Naive thymus-derived CD4-positive, alpha-beta T cell (primary cell): Measurements from ENCODE around the gene CBLB. TPM values are rescaled to one million over a fixed set of nuclear protein-coding genes. Genes with fewer than 3 reads are reported as not detected.
A peak's percentile ranks its signal among the peaks of the same experiment; 100 is the strongest.

Experiments
- ATAC-seq: fragments of 150-1000 bp; cut with Tn5 transposase; 2 replicates; pipeline ENCODE4 v1.10.0; 2021; ENCODE audit warnings: mild to moderate bottlenecking, moderate library complexity
- CTCF ChIA-PET: fragments of 350-600 bp; sonication (Branson Sonifier 250); formaldehyde crosslinking; loops from one replicate; lab custom pipeline; 2021; ENCODE audit warnings: antibody characterized with exemption; lab: Charles Lee
- POLR2A ChIA-PET: fragments of 350-600 bp; sonication (Branson Sonifier 250); formaldehyde crosslinking; loops from one replicate; lab custom pipeline; 2021; ENCODE audit warnings: antibody characterized with exemption, inconsistent platforms; lab: Charles Lee
- DNase-seq, 9 donors: peaks; one replicate each; pipeline versions ENCODE4 v3.0.0 to v3.0.0-alpha.2; 2020 to 2022; ENCODE audit warnings: mixed read lengths in 1 of 9
- H3K27ac ChIP-seq: one replicate; pipeline ENCODE4 v1.7.0; 2013; ENCODE audit warnings: mild to moderate bottlenecking, low read depth, low read length, moderate library complexity
- H3K27me3 ChIP-seq, 2 donors: one replicate each; pipeline ENCODE4 v1.7.0; 2013; ENCODE audit warnings: low read length in 2 of 2, mild to moderate bottlenecking in 2 of 2, moderate library complexity in 2 of 2; ENCODE audit not compliant: control insufficient read depth in 2 of 2, insufficient read depth in 2 of 2
- H3K36me3 ChIP-seq, 3 experiments: 1 replicate in 2 of 3; 2 replicates in 1 of 3; pipeline ENCODE4 v1.7.0; 2013; ENCODE audit warnings: low read length in 3 of 3, mild to moderate bottlenecking in 3 of 3, moderate library complexity in 1 of 3; ENCODE audit not compliant: insufficient read depth in 3 of 3, control insufficient read depth in 2 of 3
- H3K4me1 ChIP-seq, 2 donors: one replicate each; pipeline ENCODE4 v1.7.0; 2013; ENCODE audit warnings: low read length in 2 of 2, mild to moderate bottlenecking in 2 of 2, moderate library complexity in 1 of 2; ENCODE audit not compliant: control insufficient read depth in 2 of 2, insufficient read depth in 2 of 2
- H3K4me3 ChIP-seq: 2 replicates; pipeline ENCODE4 v1.7.0; 2013; ENCODE audit warnings: mild to moderate bottlenecking, low read length
- H3K9me3 ChIP-seq, 3 experiments: 1 replicate in 2 of 3; 2 replicates in 1 of 3; pipeline ENCODE4 v1.7.0; 2013; ENCODE audit warnings: low read length in 3 of 3; ENCODE audit not compliant: control insufficient read depth in 2 of 3
- H3K27ac Mint-ChIP-seq, 9 donors: one replicate each; pipeline ENCODE4 v1.8.0; 2020 to 2022; ENCODE audit warnings: mixed read lengths in 9 of 9, mild to moderate bottlenecking in 8 of 9, moderate library complexity in 5 of 9, inconsistent platforms in 2 of 9
- H3K27me3 Mint-ChIP-seq, 5 donors: one replicate each; pipeline ENCODE4 v1.8.0; 2021 to 2022; ENCODE audit warnings: mixed read lengths in 5 of 5, mild to moderate bottlenecking in 1 of 5
- H3K36me3 Mint-ChIP-seq, 5 donors: one replicate each; pipeline ENCODE4 v1.8.0; 2020 to 2022; ENCODE audit warnings: mixed read lengths in 5 of 5, mild to moderate bottlenecking in 3 of 5, inconsistent platforms in 1 of 5
- H3K4me1 Mint-ChIP-seq, 7 donors: one replicate each; pipeline ENCODE4 v1.8.0; 2020 to 2022; ENCODE audit warnings: mixed read lengths in 7 of 7, mild to moderate bottlenecking in 3 of 7, inconsistent platforms in 1 of 7
- H3K4me3 Mint-ChIP-seq, 10 donors: one replicate each; pipeline ENCODE4 v1.8.0; 2020 to 2022; ENCODE audit warnings: mild to moderate bottlenecking in 10 of 10, mixed read lengths in 10 of 10, moderate library complexity in 6 of 10, inconsistent platforms in 2 of 10
- H3K9me3 Mint-ChIP-seq, 11 donors: one replicate each; pipeline ENCODE4 v1.8.0; 2020 to 2022; ENCODE audit warnings: mixed read lengths in 11 of 11, mild to moderate bottlenecking in 4 of 11, inconsistent platforms in 1 of 11, moderate library complexity in 1 of 11
- intact Hi-C, 2 donors: fragments of 100-400 bp; cut with micrococcal nuclease; formaldehyde crosslinking; loops; one replicate each; pipeline ENCODE4 v1.15.1; 2023
- polyA plus RNA-seq, 2 donors: library from polyadenylated mRNA; unstranded; fragments of 300-500 nt; fragmentation: Illumina TruSeq; gene quantifications; one replicate each; pipeline ENCODE4 v1.2.3, GENCODE V29; 2021
- total RNA-seq, 6 experiments: library from RNA in 5 of 6; stranded (reverse) in 5 of 6; gene quantifications; 1 replicate in 5 of 6; 2 replicates in 1 of 6; pipeline ENCODE4 v1.2.3 and lab custom pipeline; 2021 to 2026

CBLB gene
- total and polyA plus RNA-seq, 7 experiments from 2014 or later: 22.4 to 135 (median 97.8) TPM

DNA sequence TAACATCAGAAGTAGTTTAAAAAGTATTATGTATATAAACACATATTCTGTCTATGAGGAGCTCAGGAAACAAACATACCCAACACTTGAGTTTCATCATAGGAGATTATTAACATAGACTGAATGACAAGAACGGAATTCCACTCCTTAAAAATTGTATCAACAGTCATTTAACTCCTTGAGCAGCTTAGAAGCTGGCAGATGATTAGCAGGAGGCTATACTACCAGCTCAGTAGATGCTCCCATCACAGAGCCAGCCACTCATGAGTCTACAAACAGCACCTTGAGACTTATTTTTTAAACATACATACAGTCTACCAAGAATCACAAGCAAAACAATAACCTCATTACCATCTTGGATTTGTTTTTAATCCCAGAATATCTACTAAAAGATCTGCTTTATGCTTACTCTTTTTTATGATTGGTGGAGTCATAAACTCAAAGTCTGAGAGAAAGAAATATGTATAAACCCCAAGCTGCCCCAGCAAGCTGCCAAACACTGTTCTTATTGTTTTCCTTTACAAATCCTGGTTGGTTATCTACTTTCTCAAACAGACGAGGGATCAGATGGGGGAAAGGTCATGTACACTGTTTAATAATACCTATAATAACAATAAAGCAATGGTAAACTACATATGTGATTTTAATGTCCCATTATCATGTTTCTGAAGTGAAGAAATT is 59.5 kb downstream of the CBLB start:
- POLR2A ChIA-PET: no interaction called here
- Histone ChIP-seq H3K9me3 (no peaks in the 10 kb centered on the region), H3K4me3 (no peak overlapping the region), H3K36me3 (no peaks in the 10 kb centered on the region), H3K27me3 (no peaks in the 10 kb centered on the region), H3K4me1 (peaks cover 7 to 14% of the 10 kb centered on the region in 2 donors), H3K27ac (no peak overlapping the region)
- H3K4me1 Mint-ChIP-seq: peaks cover 38 to 85% (median 68%) of the 10 kb centered on the region in 7 donors
- ATAC-seq (no peak), DNase-seq (no peak)
- H3K4me3 Mint-ChIP-seq: peak overlapping the region in 4 of 10 donors; percentile 5 to 21 (median 14)
- peak overlapping the region in 6 of 9 donors; percentile 4 to 52 (median 16) for H3K27ac Mint-ChIP-seq
- peaks cover 0 to 5% (median 0%) of the 10 kb centered on the region in 11 donors for H3K9me3 Mint-ChIP-seq
- intact Hi-C loops: loop anchor here (1.0 to 10.0 kb wide), 4 partner anchors 8 to 445 kb away; partner anchors contain the start of gene ALCAM (in 1 of the 2)
- H3K27me3 Mint-ChIP-seq: no peaks in the 10 kb centered on the region
- H3K36me3 Mint-ChIP-seq: peaks cover 4 to 34% (median 15%) of the 10 kb centered on the region in 5 donors
- CTCF ChIA-PET: no interaction called here

GRCh38 chr3:105807701-105808100 is 61.1 kb downstream of the CBLB start:
- H3K9me3 Mint-ChIP-seq: peaks cover 0 to 5% (median 0%) of the 10 kb centered on the region in 11 donors
- no peak overlapping the region for H3K27ac Mint-ChIP-seq
- Histone ChIP-seq H3K36me3 (no peaks in the 10 kb centered on the region), H3K4me1 (peaks cover 7 to 14% of the 10 kb centered on the region in 2 donors), H3K27me3 (no peaks in the 10 kb centered on the region), H3K9me3 (no peaks in the 10 kb centered on the region), H3K4me3 (no peak overlapping the region), H3K27ac (no peak overlapping the region)
- H3K4me1 Mint-ChIP-seq: peaks cover 39 to 85% (median 65%) of the 10 kb centered on the region in 7 donors
- ChIA-PET POLR2A (interaction anchor here (0.6 kb wide), 1 partner anchor 29 kb away, joined by 6 read pairs; no protein-coding TSS in a partner anchor), CTCF (interaction anchor here (0.6 to 1.2 kb wide), 2 partner anchors 59 to 106 kb away, joined by 3 read pairs; no protein-coding TSS in a partner anchor)
- DNase-seq: no peak
- H3K27me3 Mint-ChIP-seq: no peaks in the 10 kb centered on the region
- peaks cover 4 to 32% (median 15%) of the 10 kb centered on the region in 5 donors for H3K36me3 Mint-ChIP-seq
- H3K4me3 Mint-ChIP-seq: no peak overlapping the region
- intact Hi-C loops: loop anchor here in 1 of 2 donors (2.0 to 10.0 kb wide), 2 partner anchors 15 to 443 kb away; partner anchors contain the start of gene ALCAM
- ATAC-seq: no peak

DNA sequence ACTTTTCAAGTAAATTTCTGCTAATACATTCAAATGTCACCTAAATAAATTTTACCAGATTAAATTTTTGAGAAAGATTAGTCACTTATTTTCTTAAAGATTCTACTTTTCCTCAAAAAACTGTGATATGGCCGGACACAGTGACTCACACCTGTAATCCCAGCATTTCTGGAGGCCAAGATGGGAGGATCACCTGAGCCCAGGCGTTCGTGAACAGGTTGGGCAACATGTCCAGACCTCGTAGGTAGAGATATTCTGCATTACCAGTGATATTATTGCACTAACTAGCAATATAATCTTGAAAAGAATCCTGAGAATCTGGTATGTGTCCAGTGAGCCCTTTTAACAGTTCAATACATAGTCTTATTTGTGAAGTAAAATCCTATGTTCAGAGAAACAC is 61.7 kb downstream of the CBLB start:
- no peak overlapping the region for H3K4me3 Mint-ChIP-seq

GRCh38 chr3:105806359-105806758 is 62.5 kb downstream of the CBLB start:
- CTCF ChIA-PET: no interaction called here

More for the DNA sequence above, 61.7 kb downstream of the CBLB start:
- Histone ChIP-seq H3K27me3 (no peaks in the 10 kb centered on the region), H3K36me3 (no peaks in the 10 kb centered on the region), H3K4me3 (no peak overlapping the region), H3K4me1 (peaks cover 10 to 17% of the 10 kb centered on the region in 2 donors), H3K9me3 (no peaks in the 10 kb centered on the region), H3K27ac (no peak overlapping the region)
- H3K4me1 Mint-ChIP-seq: peaks cover 40 to 86% (median 65%) of the 10 kb centered on the region in 7 donors
- H3K36me3 Mint-ChIP-seq: peaks cover 4 to 32% (median 15%) of the 10 kb centered on the region in 5 donors
- CTCF ChIA-PET: no interaction called here
- H3K27me3 Mint-ChIP-seq: no peaks in the 10 kb centered on the region
- intact Hi-C loops: loop anchor here in 1 of 2 donors (10.0 kb wide), 1 partner anchor 442 kb away; the partner anchor contains the start of gene ALCAM
- H3K27ac Mint-ChIP-seq: no peak overlapping the region
- ATAC-seq (no peak), DNase-seq (no peak)
- peaks cover 0 to 5% (median 0%) of the 10 kb centered on the region in 11 donors for H3K9me3 Mint-ChIP-seq
- POLR2A ChIA-PET: interaction anchor here (0.6 kb wide), 1 partner anchor 30 kb away, joined by 6 read pairs; no protein-coding TSS in a partner anchor

DNA sequence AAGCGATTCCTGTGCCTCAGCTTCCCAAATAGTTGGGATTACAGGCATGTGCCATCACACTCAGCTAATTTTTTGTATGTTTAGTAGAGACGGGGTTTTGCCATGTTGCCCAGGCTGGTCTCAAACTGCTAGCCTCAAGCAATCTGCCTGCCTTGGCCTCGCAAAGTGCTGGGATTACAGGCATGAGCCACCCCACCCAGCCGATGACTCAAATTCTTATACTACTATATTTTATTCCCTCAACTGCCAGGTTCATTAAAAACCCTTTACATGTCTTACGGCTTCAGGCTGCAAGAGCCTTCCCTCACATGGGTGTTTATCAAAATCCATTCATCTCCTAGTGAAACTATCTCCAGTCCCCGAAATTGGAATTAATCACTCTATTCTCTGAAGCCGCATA is 63.4 kb downstream of the CBLB start:
- Mint-ChIP-seq H3K4me3 (no peak overlapping the region), H3K36me3 (peaks cover 4 to 35% (median 12%) of the 10 kb centered on the region in 5 donors), H3K4me1 (peaks cover 40 to 86% (median 68%) of the 10 kb centered on the region in 7 donors), H3K27me3 (no peaks in the 10 kb centered on the region), H3K27ac (peak overlapping the region in 5 of 9 donors; percentile 0 to 85 (median 8)), H3K9me3 (peaks cover 0 to 5% (median 0%) of the 10 kb centered on the region in 11 donors)
- peaks cover 7 to 29% of the 10 kb centered on the region in 2 donors for H3K4me1 ChIP-seq
- H3K27ac ChIP-seq: no peak overlapping the region
- H3K36me3 ChIP-seq: no peaks in the 10 kb centered on the region
- no peaks in the 10 kb centered on the region for H3K27me3 ChIP-seq
- no peak overlapping the region for H3K4me3 ChIP-seq
- intact Hi-C loops: loop anchor here in 1 of 2 donors (10.0 kb wide), 1 partner anchor 441 kb away; the partner anchor contains the start of gene ALCAM
- no peak for DNase-seq
- H3K9me3 ChIP-seq: no peaks in the 10 kb centered on the region
- ATAC-seq: no peak
- CTCF ChIA-PET: no interaction called here
- POLR2A ChIA-PET: interaction anchor here (0.6 kb wide), 1 partner anchor 12 kb away, joined by 3 read pairs; no protein-coding TSS in a partner anchor

More at GRCh38 chr3:105806359-105806758, 62.5 kb downstream of the CBLB start:
- POLR2A ChIA-PET: no interaction called here
- Mint-ChIP-seq H3K4me1 (peaks cover 39 to 86% (median 65%) of the 10 kb centered on the region in 7 donors), H3K27me3 (no peaks in the 10 kb centered on the region), H3K4me3 (peak overlapping the region in 1 of 10 donors; percentile 11), H3K9me3 (peaks cover 0 to 5% (median 0%) of the 10 kb centered on the region in 11 donors), H3K36me3 (peaks cover 4 to 35% (median 14%) of the 10 kb centered on the region in 5 donors), H3K27ac (peak overlapping the region in 4 of 9 donors; percentile 0 to 85 (median 44))
- no peak overlapping the region for H3K4me3 ChIP-seq
- no peaks in the 10 kb centered on the region for H3K27me3 ChIP-seq
- DNase-seq (no peak), ATAC-seq (peak; percentile 78)
- intact Hi-C loops: loop anchor here (1.0 to 10.0 kb wide), 5 partner anchors 8 to 442 kb away; partner anchors contain the start of genes ALCAM (in 1 of the 2) and CBLB (in 1 of the 2)
- H3K36me3 ChIP-seq: no peaks in the 10 kb centered on the region
- H3K27ac ChIP-seq: no peak overlapping the region
- peaks cover 11 to 23% of the 10 kb centered on the region in 2 donors for H3K4me1 ChIP-seq
- no peaks in the 10 kb centered on the region for H3K9me3 ChIP-seq

- no peak overlapping the region for H3K27ac ChIP-seq
- DNase-seq (no peak), ATAC-seq (no peak)
- Mint-ChIP-seq H3K27me3 (no peaks in the 10 kb centered on the region), H3K9me3 (peaks cover 0 to 5% (median 0%) of the 10 kb centered on the region in 11 donors), H3K4me3 (peak overlapping the region in 2 of 10 donors; percentile 15 to 21), H3K36me3 (peaks cover 4 to 42% (median 15%) of the 10 kb centered on the region in 5 donors), H3K4me1 (peaks cover 41 to 91% (median 79%) of the 10 kb centered on the region in 7 donors), H3K27ac (peak overlapping the region; percentile 26 to 74 (median 43))
- ChIA-PET CTCF (interaction anchor here (0.9 kb wide), 1 partner anchor 51 kb away, joined by 3 read pairs; no protein-coding TSS in a partner anchor), POLR2A (interaction anchor here (0.7 kb wide), 1 partner anchor 24 kb away, joined by 3 read pairs; no protein-coding TSS in a partner anchor)
- H3K27me3 ChIP-seq: no peaks in the 10 kb centered on the region
- no peak overlapping the region for H3K4me3 ChIP-seq
- intact Hi-C loops: loop anchor here (2.0 to 10.0 kb wide), 3 partner anchors 15 to 437 kb away; partner anchors contain the start of gene ALCAM (in 1 of the 2)
- no peaks in the 10 kb centered on the region for H3K9me3 ChIP-seq
- H3K36me3 ChIP-seq: no peaks in the 10 kb centered on the region
- peaks cover 19 to 46% of the 10 kb centered on the region in 2 donors for H3K4me1 ChIP-seq
Measured at GRCh38 chr3:105802118-105802706, 66.6 kb downstream of the CBLB start.
